GM21367 (cell line): Measurements from ENCODE around the gene PTCH1.
A peak's percentile ranks its signal among the peaks of the same experiment; 100 is the strongest.

Source experiments
- ATAC-seq: cut with Tn5 transposase; IDR thresholded peaks from one replicate; pipeline ENCODE4 v1.9.1; 2021; ENCODE audit not compliant: unreplicated experiment

PTCH1 gene

DNA sequence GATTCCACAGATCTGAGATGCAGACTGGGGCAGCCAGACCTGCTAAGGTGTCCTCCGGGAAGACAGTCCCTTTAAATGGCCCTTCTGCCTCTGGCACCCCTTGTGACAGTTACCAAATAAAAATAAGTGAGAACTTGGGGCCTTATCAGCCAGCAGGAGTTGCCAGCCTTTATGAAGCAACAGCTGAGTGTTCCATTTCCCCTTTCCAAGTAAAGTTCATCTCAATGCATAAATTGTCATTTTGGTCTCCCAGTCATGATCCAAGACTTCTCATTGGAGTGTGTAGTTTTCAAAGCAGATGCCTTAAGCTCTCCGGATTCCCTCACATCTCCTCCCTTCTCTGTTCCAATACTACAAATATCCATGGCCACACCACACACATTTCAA, 4.1 kb downstream of the PTCH1 start:
- no peak for ATAC-seq

DNA sequence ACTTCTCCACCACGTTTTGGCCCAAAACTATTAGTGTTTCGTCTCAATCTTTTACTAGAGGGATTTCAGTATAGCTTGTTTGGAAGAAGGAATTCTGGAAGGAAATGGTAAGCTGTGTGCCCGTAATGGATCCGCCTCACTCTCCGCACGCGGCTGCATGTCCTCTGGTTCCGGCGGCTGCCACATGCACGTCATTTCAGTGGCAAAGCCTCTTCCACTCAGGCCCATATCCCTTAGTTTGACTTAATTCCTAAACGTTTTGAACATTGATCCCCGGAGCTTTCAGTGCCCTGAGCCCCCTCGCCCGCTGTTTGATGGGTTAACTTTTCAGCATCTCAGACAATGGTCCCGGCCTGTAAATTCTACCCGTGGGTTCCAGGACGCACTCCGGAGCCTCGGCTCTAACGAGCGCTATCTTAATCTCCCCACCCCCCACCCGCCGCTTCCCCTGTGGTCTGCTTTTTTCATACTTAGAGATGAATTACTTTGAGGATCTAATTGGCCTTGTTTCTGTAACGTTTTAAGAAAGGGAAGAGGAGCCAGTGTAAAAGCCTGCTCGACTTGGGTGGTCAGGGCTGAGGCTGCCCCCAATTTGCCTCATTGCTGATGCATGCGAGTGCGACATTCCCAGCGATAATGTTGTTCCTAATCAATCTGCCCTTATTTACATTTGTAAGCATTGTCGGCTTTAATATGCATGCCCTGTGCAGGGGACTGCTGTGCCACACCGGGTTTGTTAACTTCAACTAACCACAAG, 4.6 kb downstream of the PTCH1 start:
- no peak for ATAC-seq

DNA sequence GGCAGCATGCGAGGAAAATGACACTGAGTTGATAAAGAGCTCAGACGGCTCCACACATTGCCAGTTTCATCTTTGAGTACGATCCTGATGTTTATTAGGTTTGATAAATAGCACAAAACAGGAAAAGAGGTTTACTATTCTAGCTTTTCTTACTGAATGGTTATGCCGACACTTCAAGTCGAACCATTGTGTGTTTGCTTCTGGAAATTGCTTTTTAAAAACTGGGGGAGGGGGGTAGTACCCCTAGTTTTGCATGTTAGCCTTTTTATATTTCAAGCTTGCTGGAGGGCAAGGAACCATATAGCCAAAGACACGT, 5.2 kb downstream of the PTCH1 start:
- no peak for ATAC-seq

DNA sequence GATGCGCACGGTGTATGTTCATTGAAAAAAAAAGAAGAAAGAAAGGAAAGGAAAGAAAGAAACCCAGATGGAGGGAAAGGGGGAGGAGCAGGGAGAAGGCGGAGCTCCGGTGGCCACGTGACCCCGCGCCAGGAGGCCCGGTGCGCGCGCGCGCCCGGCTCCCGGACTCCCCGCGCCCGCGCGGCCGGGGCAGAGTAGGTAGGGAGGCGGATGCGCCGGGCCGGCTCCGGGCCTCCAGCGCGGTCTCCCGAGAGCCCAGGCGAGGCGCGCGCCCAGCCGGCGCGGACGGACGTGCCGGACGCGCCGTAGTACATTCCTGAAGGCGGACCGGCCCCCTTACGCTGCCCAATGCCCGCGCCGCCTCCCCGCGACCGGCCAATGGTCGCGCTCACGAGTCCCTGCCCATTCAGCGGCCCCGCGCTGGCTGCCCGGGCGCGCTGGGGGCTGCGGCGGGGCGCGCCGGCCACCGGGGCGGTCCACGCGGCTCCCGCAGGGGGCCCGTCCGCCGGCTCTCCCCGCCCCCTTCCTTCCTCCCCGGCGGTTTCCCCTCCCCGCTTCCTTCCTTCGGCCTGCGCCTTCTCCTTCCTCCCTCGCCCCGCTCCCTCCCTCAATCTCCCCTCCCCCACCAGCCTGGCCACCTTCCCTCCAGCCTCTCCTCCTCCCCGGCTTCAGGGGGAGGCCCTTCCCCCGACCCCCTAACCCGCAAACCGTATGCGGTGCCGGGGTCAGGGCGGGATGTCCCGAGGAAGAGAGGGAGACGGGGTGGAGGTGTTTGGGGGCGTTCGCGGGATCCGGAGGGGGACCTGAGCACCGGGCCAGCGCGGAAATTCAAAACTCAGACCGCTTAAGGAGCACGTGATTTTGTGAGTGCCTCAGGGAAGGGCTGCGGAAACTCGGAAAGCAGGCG, 5.8 kb downstream of the PTCH1 start:
- ATAC-seq: peak; percentile 32

- no peak for ATAC-seq
Observed at GRCh38 chr9:95509851-95510708, 6.7 kb downstream of the PTCH1 start.

DNA sequence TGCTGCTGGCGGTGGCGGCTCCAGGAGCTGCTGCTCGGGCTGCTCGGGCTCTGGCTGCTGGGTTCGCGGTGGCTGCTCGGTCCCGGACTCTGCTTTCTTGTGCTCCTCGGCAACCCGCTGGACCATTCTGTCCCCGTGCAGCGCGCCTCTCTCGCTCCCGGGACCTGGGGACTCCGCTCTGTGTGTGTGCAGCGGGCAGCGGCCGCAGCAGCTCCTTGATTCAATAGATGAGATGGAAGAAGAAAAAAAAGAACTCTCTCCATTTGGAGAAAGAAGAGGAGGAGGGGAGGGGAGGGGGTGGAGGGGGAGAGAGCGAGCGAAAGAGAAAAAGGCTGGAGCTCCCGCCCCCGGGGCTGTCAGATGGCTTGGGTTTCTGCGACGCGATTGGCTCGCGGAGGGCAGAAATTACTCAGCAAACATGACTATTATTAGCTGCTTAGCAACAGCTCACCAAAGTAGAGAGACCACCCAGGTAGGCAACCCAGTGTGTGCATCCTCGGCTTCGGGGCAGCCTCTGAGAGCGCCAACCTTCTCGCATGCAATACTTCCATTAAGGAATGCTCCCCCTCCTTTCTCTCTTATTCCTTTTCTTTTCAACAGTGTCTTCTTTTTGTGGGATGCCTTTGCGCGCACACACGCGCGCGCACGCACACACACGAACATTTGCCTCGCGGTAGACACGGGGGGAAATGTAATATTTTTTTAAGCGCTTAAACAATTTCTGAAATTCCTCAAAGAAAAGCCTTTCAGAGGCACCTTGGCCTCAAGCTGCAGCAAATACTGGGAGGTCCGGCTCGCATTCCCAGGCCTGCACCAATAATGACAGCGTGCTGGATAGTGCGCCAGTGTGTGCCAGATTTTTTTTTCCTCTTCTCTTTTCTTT, 7.6 kb downstream of the PTCH1 start:
- ATAC-seq: peak; percentile 37

DNA sequence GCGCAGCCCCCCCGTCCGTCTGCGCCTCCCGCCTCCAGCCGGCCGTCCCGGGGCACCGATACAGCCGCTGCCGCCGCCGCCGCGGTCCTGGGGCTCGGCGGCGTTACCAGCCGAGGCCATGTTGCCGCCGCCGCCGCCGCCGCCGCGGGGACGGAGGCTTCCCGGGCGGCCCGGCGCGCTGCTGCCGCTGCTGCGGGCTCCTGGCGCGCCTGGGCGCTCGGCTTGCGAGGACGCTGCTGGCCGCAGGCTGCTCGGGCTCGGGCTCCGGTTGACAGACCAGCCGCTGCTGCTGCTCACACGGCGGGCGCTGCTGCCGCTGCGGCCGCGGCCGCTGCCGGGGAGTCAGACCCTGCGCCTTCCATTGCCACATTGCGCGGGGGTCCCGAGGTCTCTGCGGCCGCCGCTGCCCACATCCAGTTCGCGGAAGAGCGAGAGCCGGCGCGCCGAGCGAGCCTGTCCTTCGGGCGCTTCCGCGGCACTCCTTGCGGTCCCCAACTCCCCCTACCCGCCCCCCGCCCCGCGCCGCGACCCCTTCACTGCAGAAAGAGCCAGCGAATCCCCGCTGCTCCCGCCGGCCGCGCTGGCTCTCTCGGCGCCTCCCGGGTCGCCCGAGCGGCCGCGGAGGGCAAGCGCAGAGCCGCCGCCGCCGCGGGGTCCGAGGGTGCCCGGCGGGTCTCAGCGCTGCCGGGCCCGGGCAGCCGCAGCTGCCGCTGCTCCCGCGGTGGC, 8.4 kb downstream of the PTCH1 start:
- ATAC-seq: no peak

DNA sequence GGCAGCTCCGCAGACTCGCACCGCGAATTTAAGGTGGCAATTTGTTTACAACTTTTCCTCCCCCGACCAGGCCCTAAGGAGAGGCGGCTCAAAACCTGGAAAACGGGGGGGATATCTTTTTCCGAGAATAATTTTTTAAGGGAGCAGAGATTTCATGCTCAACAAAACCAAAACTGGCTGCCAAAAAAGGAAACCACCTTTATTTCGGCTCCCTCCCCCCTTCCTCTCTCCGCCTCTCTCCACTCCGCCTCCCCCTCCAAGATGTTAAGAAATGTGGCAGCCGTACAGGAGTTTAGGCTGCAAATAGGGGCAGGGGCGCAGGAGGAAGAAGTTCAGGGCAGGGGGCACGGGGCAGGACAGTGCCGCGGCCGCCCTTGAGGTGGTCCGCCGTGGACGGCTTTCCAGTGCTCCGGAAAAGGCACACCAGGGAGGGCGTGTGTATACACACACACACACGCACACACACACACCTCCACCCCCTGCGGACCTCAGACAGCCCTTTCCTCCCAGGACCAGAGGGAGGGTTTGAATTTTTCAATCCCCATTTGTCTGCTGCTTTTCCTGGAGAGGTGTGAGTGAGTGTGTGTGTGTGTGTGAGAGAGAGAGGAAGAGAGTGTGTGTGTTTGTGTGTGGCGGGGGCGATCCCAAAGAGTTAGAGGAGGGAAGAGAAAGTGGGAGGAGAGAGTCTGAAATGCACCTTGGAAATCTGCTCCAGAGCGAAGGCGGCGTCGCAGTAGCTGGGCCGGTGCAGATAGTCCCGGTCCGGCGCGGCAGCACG, 9.1 kb downstream of the PTCH1 start:
- no peak for ATAC-seq

DNA sequence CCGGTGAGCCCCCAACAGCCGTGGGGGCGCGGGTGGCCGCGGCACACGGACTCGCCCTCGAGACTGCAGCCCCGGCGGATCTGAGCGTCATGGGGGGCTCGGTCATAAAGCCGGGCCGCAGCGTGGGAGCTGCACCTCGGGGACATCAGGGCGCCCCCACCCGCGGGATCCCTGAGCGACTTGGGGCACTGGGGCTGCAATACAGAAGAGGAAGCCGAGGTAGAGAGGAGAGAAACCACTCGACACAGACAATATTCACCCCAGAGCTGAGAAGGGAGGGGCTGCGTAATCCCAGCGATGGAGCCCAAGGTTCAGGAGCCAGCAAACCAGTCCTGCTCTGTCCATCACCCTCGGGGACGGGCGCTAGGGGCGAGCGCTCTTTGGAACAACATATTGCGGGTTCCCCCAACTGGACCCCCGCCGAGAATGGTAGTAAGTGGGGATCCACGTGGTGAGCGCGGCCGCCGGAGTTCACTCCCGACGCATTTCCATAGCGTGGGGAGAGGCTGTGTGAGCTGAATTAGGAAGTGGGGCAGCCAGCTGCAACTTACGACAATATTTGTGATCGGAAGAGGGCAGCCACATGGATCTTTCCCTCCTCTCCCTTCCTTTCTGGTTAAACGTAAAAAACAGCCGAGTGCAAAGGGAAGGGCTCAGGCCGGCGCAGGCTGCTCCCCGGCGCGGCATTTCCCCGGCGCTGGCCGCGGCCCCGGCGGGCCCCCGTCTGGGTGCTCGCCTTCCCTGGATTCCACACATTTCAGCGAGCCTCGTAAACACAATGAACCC, 9.9 kb downstream of the PTCH1 start:
- ATAC-seq: no peak

DNA sequence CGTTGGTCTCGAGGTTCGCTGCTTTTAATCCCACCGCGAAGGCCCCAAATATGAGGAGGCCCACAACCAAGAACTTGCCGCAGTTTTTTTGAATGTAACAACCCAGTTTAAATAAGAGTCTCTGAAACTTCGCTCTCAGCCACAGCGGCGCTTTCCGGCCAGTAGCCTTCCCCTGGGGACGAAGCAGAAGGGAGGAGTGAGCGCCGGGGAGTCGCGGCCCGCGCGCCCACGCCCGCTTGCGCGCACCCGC, 10.4 kb downstream of the PTCH1 start:
- no peak for ATAC-seq

DNA sequence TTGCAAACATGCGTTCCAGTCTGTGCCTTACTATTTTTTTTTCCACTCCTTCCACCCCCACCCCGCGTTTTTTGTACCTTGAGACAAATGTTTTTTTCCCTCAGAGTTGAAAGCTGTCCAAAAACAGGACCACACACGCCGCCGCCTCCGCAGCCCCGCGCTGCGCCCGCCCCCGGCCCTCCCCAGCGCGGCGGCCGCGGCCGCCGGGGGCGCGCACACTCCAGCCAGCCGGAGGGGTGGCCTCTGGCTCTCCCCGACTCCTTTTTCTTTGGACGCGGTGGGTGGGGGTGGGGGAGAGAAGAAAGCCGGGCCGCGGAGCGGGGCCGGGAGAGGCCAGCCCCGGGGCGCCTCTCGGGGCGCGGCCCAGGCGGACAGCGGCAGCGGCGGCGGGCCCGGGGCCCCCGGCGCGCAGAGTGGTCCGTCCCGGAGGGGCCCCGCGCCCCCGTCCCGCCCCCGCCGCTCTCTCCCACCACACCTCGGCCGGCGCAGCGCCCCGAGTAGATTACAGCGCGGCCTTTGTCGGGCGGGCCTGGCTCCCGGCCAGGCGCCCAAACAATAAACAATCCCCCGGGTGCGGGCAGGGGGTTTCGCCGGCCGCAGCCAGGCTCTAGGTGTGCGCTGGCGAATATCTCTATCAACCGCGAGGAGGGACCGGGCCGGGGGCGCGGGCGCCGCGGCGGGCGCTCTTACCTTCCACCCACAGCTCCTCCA, 10.9 kb downstream of the PTCH1 start:
- ATAC-seq: no peak

GRCh38 chr9:95505072-95505716, 11.6 kb downstream of the PTCH1 start:
- ATAC-seq: no peak

GRCh38 chr9:95504053-95504963, 12.5 kb downstream of the PTCH1 start:
- ATAC-seq: no peak

DNA sequence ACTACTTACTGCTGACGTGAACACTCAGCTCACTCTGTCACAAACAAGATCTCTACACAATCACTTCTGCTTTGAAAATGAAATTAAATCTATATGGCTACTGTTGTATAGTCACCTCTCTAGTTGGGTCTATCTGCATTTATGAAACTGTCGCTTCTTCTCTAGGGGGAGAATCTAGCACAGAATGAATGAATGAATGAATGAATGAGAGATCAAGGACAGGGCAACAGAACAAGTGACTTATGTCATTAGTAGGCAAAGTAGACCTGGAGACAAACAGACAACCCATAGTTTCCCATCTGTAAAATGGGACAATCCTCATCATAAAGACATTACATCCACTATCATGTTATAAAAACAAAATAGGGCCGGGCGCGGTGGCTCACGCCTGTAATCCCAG, 13.4 kb downstream of the PTCH1 start:
- no peak for ATAC-seq

- ATAC-seq: no peak
Observed at GRCh38 chr9:95502248-95502647, 14.5 kb downstream of the PTCH1 start.

DNA sequence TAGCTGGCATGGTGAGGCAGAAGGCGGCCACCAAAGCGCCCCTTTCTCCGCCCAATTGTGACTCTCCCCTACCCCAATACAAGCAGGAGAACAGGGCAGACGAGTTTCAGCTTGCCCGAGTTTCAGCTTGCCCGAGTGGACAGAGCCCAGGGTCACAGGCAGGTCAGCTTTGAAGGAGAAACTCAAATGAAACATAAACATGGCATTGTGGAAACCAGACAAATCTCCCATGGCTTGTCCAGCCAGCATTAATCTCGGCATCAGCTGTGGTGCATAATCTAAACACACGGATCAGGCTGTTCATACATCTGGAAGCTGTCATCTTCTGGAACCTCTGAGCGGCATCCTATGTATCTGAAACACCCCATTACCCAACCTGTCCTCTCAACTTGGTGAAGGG, 16.9 kb downstream of the PTCH1 start:
- no peak for ATAC-seq
